ENCODE measurements around the gene SMU1.

DNA sequence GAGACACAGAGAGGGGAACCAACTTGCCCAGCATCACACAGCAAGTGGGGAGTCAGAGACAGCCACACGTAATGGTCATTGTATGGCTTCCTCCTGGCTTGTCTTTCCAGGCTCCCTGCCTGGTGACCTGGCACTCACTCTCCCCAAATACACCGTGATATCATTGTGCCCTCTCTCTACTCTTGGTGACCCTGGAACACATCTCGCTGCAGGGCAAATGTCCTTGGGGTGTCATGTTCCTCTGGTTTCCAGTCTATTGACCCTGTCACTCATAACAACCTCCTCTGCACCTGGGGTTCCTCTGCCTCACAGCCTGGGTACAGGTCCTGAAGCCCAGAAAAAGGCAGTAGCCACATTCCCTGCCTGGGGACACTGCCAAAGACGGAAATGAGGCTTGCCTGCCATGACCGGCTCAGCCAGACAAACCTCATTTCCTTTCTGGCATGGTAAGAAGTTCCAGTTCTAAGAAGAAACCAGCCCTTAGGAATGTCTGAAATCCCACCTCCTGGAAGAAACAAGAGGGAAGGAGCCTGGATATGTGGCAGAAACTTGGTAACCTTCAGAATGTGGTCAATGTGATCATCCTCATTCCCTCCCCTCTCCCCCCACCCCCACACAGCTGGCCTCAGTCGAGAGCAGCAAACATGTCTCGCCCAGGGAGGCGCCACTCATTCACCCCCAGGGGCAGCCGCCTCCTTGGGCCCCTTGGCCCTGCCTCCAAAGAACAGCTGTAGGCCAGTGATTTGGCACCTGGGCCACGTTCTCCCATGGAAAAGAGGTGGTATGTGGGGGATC, 30.6 kb upstream of the SMU1 start:
- TF ChIP-seq POLR2A (IDR thresholded peaks at IDR 0.05; ENCODE audit: low read depth, low read length), result no peak
- TF ChIP-seq POLR2AphosphoS5 (IDR thresholded peaks at IDR 0.05; ENCODE audit: low read depth, low read length), result no peak
